Measurements from ENCODE around the gene APBA1. TPM values are rescaled to one million over a fixed set of nuclear protein-coding genes. Genes with fewer than 3 reads are reported as not detected.

The APBA1 gene
- total and polyA plus RNA-seq, 2 of the 8 experiments (the other 6 are each of a cell fraction or from before 2014, with no cell fraction given): 0.36 to 0.60 TPM

DNA sequence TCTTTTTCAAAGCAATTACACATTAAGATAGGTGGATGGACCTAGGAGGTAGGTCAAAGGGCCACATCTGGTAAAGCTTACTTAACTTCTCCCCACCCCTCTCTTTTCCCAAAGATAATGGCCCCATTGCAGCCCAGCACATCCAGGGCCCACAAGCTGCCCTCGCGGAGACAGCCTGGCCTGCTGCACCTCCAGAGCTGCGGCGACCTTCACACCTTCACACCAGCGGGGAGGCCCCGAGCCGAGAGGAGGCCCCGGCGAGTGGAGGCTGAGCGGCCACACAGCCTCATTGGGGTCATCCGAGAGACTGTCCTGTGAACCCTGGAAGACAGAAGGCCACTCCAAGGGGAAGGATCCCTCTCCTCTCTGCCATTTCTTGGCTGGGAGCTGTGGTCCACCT, 280.7 kb downstream of the APBA1 start:
- WGBS, 2 experiments (ENCODE audit: extremely low coverage in 1 of 2, insufficient coverage in 1 of 2, insufficient read length in 1 of 2, insufficient replicate concordance in 2 of 2, low coverage in 1 of 2, low lambda C conversion rate in 2 of 2, missing lambda C conversion rate in 1 of 2): 89% methylated on average over 11 of the region's 11 CpGs; no CpG with 5 or more reads in 1 of the 2 experiments
- TF ChIP-seq CTBP2 (IDR thresholded peaks at IDR 0.05; ENCODE audit: borderline replicate concordance, insufficient read depth, insufficient read length, low read length): no peak
- no peak for TF ChIP-seq CHD1 (IDR thresholded peaks at IDR 0.05; ENCODE audit: low read depth, low read length)
- no peak for TF ChIP-seq BCL11A (IDR thresholded peaks at IDR 0.05; ENCODE audit: low read depth in 2 of 2, low read length in 2 of 2)
- no peak for TF ChIP-seq CHD2 (IDR thresholded peaks at IDR 0.05; ENCODE audit: low read length)
- no peak for TF ChIP-seq SIRT6 (IDR thresholded peaks at IDR 0.05; ENCODE audit: low read length)
- TF ChIP-seq CEBPB (IDR thresholded peaks at IDR 0.05; ENCODE audit: low read depth, low read length): no peak
- TF ChIP-seq GTF2F1 (IDR thresholded peaks at IDR 0.05; ENCODE audit: borderline replicate concordance, low read depth, low read length): no peak
- no peak for TF ChIP-seq TAF7 (optimal IDR thresholded peaks at IDR 0.05; ENCODE audit: borderline replicate concordance, low read depth, low read length)
- no peak for TF ChIP-seq JUND (IDR thresholded peaks at IDR 0.05; ENCODE audit: low read length)
- TF ChIP-seq, protein P1, sequence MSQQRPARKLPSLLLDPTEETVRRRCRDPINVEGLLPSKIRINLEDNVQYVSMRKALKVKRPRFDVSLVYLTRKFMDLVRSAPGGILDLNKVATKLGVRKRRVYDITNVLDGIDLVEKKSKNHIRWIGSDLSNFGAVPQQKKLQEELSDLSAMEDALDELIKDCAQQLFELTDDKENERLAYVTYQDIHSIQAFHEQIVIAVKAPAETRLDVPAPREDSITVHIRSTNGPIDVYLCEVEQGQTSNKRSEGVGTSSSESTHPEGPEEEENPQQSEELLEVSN (IDR thresholded peaks at IDR 0.05): no peak
- TF ChIP-seq MAFK (IDR thresholded peaks at IDR 0.05; ENCODE audit: low read depth, low read length): no peak
- TF ChIP-seq TAF1 (IDR thresholded peaks at IDR 0.05; ENCODE audit: low read depth, low read length): no peak
- no peak for TF ChIP-seq JUN (IDR thresholded peaks at IDR 0.05; ENCODE audit: low read depth, low read length)
- TF ChIP-seq GABPA (IDR thresholded peaks at IDR 0.05; ENCODE audit: borderline replicate concordance, insufficient read depth, low read length): no peak
- no peak for TF ChIP-seq SP4 (IDR thresholded peaks at IDR 0.05; ENCODE audit: low read length)
- TF ChIP-seq NANOG (IDR thresholded peaks at IDR 0.05; ENCODE audit: insufficient read depth, low read depth, low read length, poor library complexity, severe bottlenecking): no peak

More for the DNA sequence above, 280.7 kb downstream of the APBA1 start:
- no peak overlapping the region for H3K56ac ChIP-seq (replicated peaks; ENCODE audit: insufficient read length, low read depth, low read length)
- no peaks in the 10 kb centered on the region for H3K27me3 ChIP-seq (replicated peaks in 1 of 4; ENCODE audit: control insufficient read depth in 3 of 4, extremely low read depth in 1 of 4, insufficient read depth in 3 of 4, low read length in 3 of 4)
- no peak overlapping the region for H3K4me2 ChIP-seq (ENCODE audit: insufficient read depth in 1 of 2, low read depth in 2 of 2, low read length in 2 of 2)
- H2AK5ac ChIP-seq (ENCODE audit: low read depth, low read length): no peak overlapping the region
- peaks cover 0 to 17% (median 2%) of the 10 kb centered on the region in 4 experiments; a peak in 5 of 8 replicates for H3K36me3 ChIP-seq (ENCODE audit: control insufficient read depth in 2 of 4, insufficient read depth in 4 of 4, low read length in 3 of 4)
- H3K27ac ChIP-seq (ENCODE audit: low read depth, low read length): no peak overlapping the region
- H3K4me3 ChIP-seq (ENCODE audit: extremely low read depth in 1 of 4, insufficient read depth in 2 of 4, low read depth in 3 of 4, low read length in 4 of 4): no peak overlapping the region
- H3K14ac ChIP-seq (ENCODE audit: insufficient read length): no peak overlapping the region
- H2BK12ac ChIP-seq (ENCODE audit: low read depth, low read length): no peak overlapping the region
- H3K18ac ChIP-seq (ENCODE audit: extremely low read depth, low read length): no peak overlapping the region
- no peaks in the 10 kb centered on the region for H3K79me2 ChIP-seq (ENCODE audit: control insufficient read depth in 1 of 2, insufficient read depth in 2 of 2, low read length in 2 of 2)
- DNase-seq (ENCODE audit: low read depth in 1 of 2, low spot score in 2 of 2): no peak
- no peak overlapping the region for H3K23ac ChIP-seq (ENCODE audit: insufficient read length)
- no peak overlapping the region for H2BK20ac ChIP-seq (ENCODE audit: low read length)
- H3K23me2 ChIP-seq (ENCODE audit: low read depth, low read length): no peaks in the 10 kb centered on the region
- no peak for FAIRE-seq
- no peak overlapping the region for H2BK120ac ChIP-seq (replicated peaks; ENCODE audit: low read depth, low read length)
- no peaks in the 10 kb centered on the region for H3K4me1 ChIP-seq (replicated peaks in 1 of 4; ENCODE audit: control insufficient read depth in 3 of 4, insufficient read depth in 4 of 4, low read length in 3 of 4)
- no peak overlapping the region for H4K5ac ChIP-seq (ENCODE audit: insufficient read length, low read depth, low read length)
- H4K91ac ChIP-seq (replicated peaks; ENCODE audit: insufficient read length, low read length): no peak overlapping the region
- no peak overlapping the region for H3K4ac ChIP-seq (replicated peaks; ENCODE audit: insufficient read length, low read depth, low read length)
- no peak overlapping the region for H2AFZ ChIP-seq (ENCODE audit: low read length)
- no peak overlapping the region for H4K8ac ChIP-seq (ENCODE audit: extremely low read depth, insufficient read depth, low read length)
- POLR2A ChIA-PET (ENCODE audit: partially characterized antibody): no interaction called here
- H3K79me1 ChIP-seq (ENCODE audit: low read depth, low read length): no peaks in the 10 kb centered on the region
- H2BK15ac ChIP-seq (ENCODE audit: low read length): no peak overlapping the region
- H4K20me1 ChIP-seq (replicated peaks in 1 of 2; ENCODE audit: control insufficient read depth in 1 of 2, insufficient read depth in 2 of 2, low read length in 2 of 2): no peaks in the 10 kb centered on the region
- H3K9ac ChIP-seq (replicated peaks in 1 of 4; ENCODE audit: extremely low read depth in 1 of 4, low read depth in 3 of 4, low read length in 3 of 4): no peak overlapping the region
- H3K9me3 ChIP-seq (ENCODE audit: insufficient read depth in 2 of 2, low read depth in 1 of 2, low read length in 1 of 2): no peaks in the 10 kb centered on the region
- no peak overlapping the region for H2BK5ac ChIP-seq (ENCODE audit: low read depth, low read length)
- CTCF ChIA-PET (ENCODE audit: partially characterized antibody): no interaction called here

Measured in H1 (cell line).